ENCODE data around the gene ARMC5.

DNA sequence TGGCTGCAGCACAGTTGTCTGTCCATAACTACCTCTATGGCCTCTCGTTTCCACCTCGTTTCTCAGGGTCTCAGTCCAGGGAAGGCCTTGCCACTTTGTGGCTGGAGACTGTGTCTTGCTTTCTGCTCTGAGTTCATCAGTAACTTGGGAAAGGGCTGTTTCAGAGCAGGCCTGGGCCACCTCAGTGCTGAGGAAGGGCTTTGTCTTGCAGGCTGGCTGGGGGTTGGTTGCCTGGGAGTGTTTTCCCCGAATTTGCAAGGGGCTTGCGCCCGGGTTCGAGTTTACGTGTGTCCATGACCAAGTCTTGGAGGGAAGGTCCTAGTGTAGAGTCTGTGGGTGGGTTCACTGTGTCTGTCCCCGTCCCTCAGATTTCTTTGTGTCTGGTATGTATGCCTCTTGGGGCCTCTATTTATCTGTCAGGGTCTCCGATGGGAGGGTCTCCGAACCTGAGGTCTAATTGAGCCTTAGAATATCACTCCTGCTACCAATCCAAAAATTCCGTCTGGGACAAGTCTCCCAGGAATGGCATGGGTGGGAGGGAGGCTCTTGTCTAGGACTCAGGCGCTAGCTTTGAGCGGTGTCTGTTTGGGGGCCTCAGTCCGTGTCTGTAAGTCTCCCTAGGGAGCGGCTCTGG is 12.1 kb downstream of the ARMC5 start:
- TF ChIP-seq POLR2A (IDR thresholded peaks at IDR 0.05) = no peak
- TF ChIP-seq, protein P1, sequence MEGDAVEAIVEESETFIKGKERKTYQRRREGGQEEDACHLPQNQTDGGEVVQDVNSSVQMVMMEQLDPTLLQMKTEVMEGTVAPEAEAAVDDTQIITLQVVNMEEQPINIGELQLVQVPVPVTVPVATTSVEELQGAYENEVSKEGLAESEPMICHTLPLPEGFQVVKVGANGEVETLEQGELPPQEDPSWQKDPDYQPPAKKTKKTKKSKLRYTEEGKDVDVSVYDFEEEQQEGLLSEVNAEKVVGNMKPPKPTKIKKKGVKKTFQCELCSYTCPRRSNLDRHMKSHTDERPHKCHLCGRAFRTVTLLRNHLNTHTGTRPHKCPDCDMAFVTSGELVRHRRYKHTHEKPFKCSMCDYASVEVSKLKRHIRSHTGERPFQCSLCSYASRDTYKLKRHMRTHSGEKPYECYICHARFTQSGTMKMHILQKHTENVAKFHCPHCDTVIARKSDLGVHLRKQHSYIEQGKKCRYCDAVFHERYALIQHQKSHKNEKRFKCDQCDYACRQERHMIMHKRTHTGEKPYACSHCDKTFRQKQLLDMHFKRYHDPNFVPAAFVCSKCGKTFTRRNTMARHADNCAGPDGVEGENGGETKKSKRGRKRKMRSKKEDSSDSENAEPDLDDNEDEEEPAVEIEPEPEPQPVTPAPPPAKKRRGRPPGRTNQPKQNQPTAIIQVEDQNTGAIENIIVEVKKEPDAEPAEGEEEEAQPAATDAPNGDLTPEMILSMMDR (IDR thresholded peaks at IDR 0.05) = no peak
